HUES6 (cell line): ENCODE data around the gene TMEM165.
"Not testable (repeated sequence)": the region's sequence is repeated elsewhere in the genome, so short reads cannot be mapped to it uniquely, and the experiment has no call there.

ENCODE experiments used
- H3K27ac ChIP-seq: 2 replicates; pipeline ENCODE4 v1.7.0; 2013; ENCODE audit warnings: low read depth, mild to moderate bottlenecking, low read length, inconsistent platforms
- H3K27me3 ChIP-seq: 2 replicates; pipeline ENCODE4 v1.6.1; 2013; ENCODE audit warnings: low read length; ENCODE audit not compliant: control insufficient read depth, insufficient read depth
- H3K36me3 ChIP-seq: 2 replicates; pipeline ENCODE4 v1.6.1; 2013; ENCODE audit warnings: low read length; ENCODE audit not compliant: control insufficient read depth, insufficient read depth
- H3K4me1 ChIP-seq: 2 replicates; pipeline ENCODE4 v1.6.1; 2013; ENCODE audit warnings: low read length; ENCODE audit not compliant: control insufficient read depth, insufficient read depth
- H3K4me3 ChIP-seq: 2 replicates; pipeline ENCODE4 v1.5.1; 2013; ENCODE audit warnings: low read depth, low read length
- H3K9ac ChIP-seq: one replicate; pipeline ENCODE4 v1.6.1; 2013; ENCODE audit warnings: mild to moderate bottlenecking, low read length
- H3K9me3 ChIP-seq: 2 replicates; pipeline ENCODE4 v1.6.1; 2013; ENCODE audit warnings: low read depth, low read length; ENCODE audit not compliant: control insufficient read depth, insufficient read depth

TMEM165 gene

GRCh38 chr4:55355555-55355954 lies 40.2 kb upstream of the TMEM165 start:
- Histone ChIP-seq H3K36me3 (peaks cover 11% of the 10 kb centered on the region), H3K4me3 (no peak overlapping the region), H3K4me1 (0 out of 2 replicates have a peak, but pooled peaks cover 2% of the 10 kb centered on the region)

GRCh38 chr4:55356991-55357461 lies 38.7 kb upstream of the TMEM165 start:
- no peak overlapping the region for H3K27ac ChIP-seq

More at GRCh38 chr4:55355555-55355954, 40.2 kb upstream of the TMEM165 start:
- Histone ChIP-seq H3K27me3 (no peaks in the 10 kb centered on the region), H3K9me3 (no peaks in the 10 kb centered on the region), H3K27ac (no peak overlapping the region), H3K9ac (no peak overlapping the region)

DNA sequence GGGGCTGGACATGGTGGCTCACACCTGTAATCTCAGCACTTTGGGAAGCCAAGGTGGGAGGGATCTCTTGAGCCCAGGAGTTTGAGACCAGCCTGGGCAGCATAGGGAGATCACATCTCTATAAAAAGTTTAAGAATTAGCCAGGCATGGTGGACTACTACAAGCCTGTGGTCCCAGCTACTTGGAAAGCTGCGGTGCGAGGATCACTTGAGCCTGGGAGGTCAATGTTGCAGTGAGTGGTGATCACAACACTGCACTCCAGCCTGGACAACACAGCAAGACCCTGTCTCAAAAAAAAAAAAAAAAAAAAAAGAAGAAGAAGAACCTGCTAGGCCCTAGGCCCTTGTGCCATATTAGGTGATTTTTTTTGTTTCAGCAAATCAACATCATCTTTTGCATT lies 37.5 kb upstream of the TMEM165 start:
- H3K4me1 ChIP-seq: 0 out of 2 replicates have a peak, but pooled peaks cover 2% of the 10 kb centered on the region
- no peaks in the 10 kb centered on the region for H3K9me3 ChIP-seq
- no peaks in the 10 kb centered on the region for H3K27me3 ChIP-seq
- H3K9ac ChIP-seq: no peak overlapping the region
- H3K4me3 ChIP-seq: no peak overlapping the region
- H3K27ac ChIP-seq: no peak overlapping the region
- H3K36me3 ChIP-seq: peaks cover 7% of the 10 kb centered on the region

More at GRCh38 chr4:55356991-55357461, 38.7 kb upstream of the TMEM165 start:
- Histone ChIP-seq H3K27me3 (no peaks in the 10 kb centered on the region), H3K9ac (no peak overlapping the region), H3K36me3 (peaks cover 7% of the 10 kb centered on the region), H3K4me1 (0 out of 2 replicates have a peak, but pooled peaks cover 2% of the 10 kb centered on the region), H3K9me3 (no peaks in the 10 kb centered on the region), H3K4me3 (no peak overlapping the region)

DNA sequence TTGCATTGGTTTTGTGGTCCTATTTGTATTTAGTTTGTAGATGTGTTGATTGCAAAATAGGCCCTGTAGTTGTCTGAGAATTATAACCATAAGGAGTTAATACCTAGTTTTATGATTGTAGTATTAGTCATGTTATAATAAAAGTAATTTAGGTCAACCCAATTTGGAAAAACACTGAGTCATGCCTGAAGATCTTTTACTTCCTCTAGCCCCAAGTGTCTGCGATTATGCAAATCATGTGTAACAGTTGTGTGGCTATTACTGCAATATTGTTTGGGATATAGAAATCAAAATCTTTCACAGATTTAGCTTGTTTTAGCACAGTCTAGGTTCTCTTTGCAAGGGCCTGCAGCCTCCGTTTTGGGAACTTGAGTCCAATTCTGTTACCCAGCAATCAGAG lies 37.1 kb upstream of the TMEM165 start:
- Histone ChIP-seq H3K9me3 (no peaks in the 10 kb centered on the region), H3K9ac (no peak overlapping the region), H3K4me1 (0 out of 2 replicates have a peak, but pooled peaks cover 6% of the 10 kb centered on the region), H3K36me3 (peaks cover 7% of the 10 kb centered on the region), H3K4me3 (no peak overlapping the region), H3K27me3 (no peaks in the 10 kb centered on the region), H3K27ac (no peak overlapping the region)

- peaks cover 8% of the 10 kb centered on the region for H3K36me3 ChIP-seq
- H3K4me1 ChIP-seq: peaks cover 7% of the 10 kb centered on the region; the same call in 1 of the 2 replicates
- H3K27me3 ChIP-seq: no peaks in the 10 kb centered on the region
- H3K9ac ChIP-seq: no peak overlapping the region
- no peak overlapping the region for H3K27ac ChIP-seq
- H3K9me3 ChIP-seq: no peaks in the 10 kb centered on the region
- no peak overlapping the region for H3K4me3 ChIP-seq
Observed at GRCh38 chr4:55359397-55359916, 36.3 kb upstream of the TMEM165 start.

GRCh38 chr4:55362938-55363337 lies 32.8 kb upstream of the TMEM165 start:
- not testable (repeated sequence) for H3K27ac ChIP-seq, H3K4me3 ChIP-seq, H3K27me3 ChIP-seq, H3K36me3 ChIP-seq, H3K9me3 ChIP-seq, H3K9ac ChIP-seq
- H3K4me1 ChIP-seq: peaks cover 32% of the 10 kb centered on the region

DNA sequence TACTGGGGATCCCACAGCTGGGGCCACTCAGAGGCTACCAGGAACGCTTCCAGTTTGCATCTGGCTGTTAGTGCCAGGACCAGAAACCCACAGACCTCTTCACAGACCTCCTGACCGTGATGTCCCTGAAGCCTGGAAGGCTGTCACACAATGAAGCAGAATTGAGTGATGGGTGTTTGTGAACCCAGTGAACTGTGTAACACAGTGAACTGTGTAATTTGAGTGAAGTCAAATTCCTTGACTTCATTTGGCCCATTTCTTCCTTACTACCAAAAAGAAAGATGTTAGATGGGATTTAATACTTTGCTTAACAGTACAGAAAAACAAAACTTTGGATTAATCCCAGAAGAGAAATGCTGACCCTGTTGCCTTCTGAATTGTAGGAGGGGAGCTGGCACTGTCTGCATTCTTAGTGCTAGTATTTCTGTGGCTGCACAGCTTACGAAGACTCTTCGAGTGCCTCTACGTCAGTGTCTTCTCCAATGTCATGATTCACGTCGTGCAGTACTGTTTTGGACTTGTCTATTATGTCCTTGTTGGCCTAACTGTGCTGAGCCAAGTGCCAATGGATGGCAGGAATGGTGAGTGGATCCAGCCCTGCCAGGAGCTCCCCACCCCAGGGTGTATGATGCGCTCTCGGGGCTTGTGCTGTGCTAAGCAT lies 31.9 kb upstream of the TMEM165 start:
- Histone ChIP-seq H3K27ac (no peak overlapping the region), H3K4me3 (no peak overlapping the region), H3K4me1 (peaks cover 32% of the 10 kb centered on the region), H3K9ac (no peak overlapping the region), H3K9me3 (no peaks in the 10 kb centered on the region), H3K36me3 (peaks cover 8% of the 10 kb centered on the region), H3K27me3 (no peaks in the 10 kb centered on the region)

DNA sequence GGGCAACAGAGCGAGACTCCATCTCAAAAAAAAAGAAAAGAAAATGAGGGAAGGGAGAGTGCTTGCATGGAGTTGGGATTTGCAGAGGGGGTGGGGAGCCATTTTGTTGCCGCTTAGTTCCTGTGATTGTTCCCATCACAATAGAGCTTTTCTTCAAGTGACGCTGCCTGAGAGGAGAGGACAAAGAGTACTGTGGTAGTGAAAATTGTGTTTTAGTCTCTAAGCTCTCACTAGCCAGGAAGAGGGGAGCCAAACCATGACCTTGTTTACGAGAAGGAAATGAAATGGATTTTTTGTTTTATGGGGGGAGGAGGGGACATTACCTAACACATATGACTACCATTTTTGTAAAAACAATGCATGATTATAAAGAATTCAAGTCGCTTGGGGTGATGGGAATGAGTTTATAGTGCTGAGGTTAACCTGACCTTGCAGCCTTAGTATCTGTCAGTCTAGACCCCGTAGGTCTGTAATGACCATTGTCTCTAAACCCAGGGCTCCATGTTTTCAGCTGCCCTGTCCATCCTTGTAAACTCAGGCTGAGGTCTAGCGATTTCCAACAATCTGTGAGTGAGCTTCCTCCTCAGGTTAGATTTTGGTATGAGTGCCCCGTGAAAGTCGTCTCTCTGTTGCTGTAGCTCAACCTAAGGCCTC lies 30.9 kb upstream of the TMEM165 start:
- Histone ChIP-seq H3K27me3 (no peaks in the 10 kb centered on the region), H3K4me3 (no peak overlapping the region), H3K36me3 (peaks cover 12% of the 10 kb centered on the region; the same call in 1 of the 2 replicates), H3K9me3 (no peaks in the 10 kb centered on the region), H3K4me1 (peaks cover 32% of the 10 kb centered on the region), H3K27ac (no peak overlapping the region; the same call in 1 of the 2 replicates), H3K9ac (no peak overlapping the region)

DNA sequence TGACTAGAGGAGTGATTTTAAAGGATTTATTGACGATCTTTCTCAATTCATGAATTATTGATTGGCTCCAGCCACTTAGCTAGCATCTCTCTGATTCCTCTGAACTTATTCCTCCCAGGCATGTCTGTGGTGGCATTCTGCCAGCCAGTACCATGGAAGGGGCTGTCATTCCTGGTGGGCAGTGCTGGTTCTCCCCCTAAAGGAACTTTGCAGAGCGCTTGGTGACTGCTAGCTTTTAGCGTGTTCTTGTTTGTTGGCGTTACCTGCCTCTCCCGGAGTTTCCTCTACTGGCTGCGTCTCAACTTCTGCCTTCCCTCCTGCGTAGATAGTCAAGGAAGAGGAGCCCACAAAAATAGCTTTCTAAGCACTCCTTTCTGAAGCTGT lies 30.4 kb upstream of the TMEM165 start:
- Histone ChIP-seq H3K9me3 (no peaks in the 10 kb centered on the region), H3K36me3 (peaks cover 15% of the 10 kb centered on the region; the same call in 1 of the 2 replicates), H3K9ac (no peak overlapping the region), H3K4me3 (no peak overlapping the region), H3K27me3 (no peaks in the 10 kb centered on the region), H3K4me1 (peaks cover 32% of the 10 kb centered on the region), H3K27ac (no peak overlapping the region)

GRCh38 chr4:55366621-55367020 lies 29.1 kb upstream of the TMEM165 start:
- H3K27me3 ChIP-seq: no peaks in the 10 kb centered on the region
- no peak overlapping the region for H3K4me3 ChIP-seq
- no peak overlapping the region for H3K9ac ChIP-seq
- H3K9me3 ChIP-seq: no peaks in the 10 kb centered on the region
- no peak overlapping the region for H3K27ac ChIP-seq
- H3K4me1 ChIP-seq: peaks cover 32% of the 10 kb centered on the region
- peaks cover 15% of the 10 kb centered on the region; the same call in 1 of the 2 replicates for H3K36me3 ChIP-seq
